HG03521 (cell line): ENCODE data around the gene PGGHG.

ENCODE experiments used
- ATAC-seq: cut with Tn5 transposase; IDR thresholded peaks from one replicate; pipeline ENCODE4 v1.9.1; 2021; ENCODE audit warnings: mild to moderate bottlenecking, moderate library complexity; ENCODE audit not compliant: unreplicated experiment

Gene PGGHG

GRCh38 chr11:288478-289397 lies at the start of gene PGGHG:
PGGHG (plus strand) TSS chr11:289126; CDS start chr11:289817, 691 bp downstream.
- ATAC-seq: no peak

GRCh38 chr11:240315-240714 lies 48.6 kb upstream of the PGGHG start:
- ATAC-seq: no peak

GRCh38 chr11:241634-242033 lies 47.3 kb upstream of the PGGHG start:
- no peak for ATAC-seq

- ATAC-seq: no peak
These were observed 44.5 kb upstream of the PGGHG start for GRCh38 chr11:244376-244775.

GRCh38 chr11:249062-249461 lies 39.9 kb upstream of the PGGHG start:
- ATAC-seq: no peak

GRCh38 chr11:250274-250673 lies 38.7 kb upstream of the PGGHG start:
- ATAC-seq: no peak

- ATAC-seq: no peak
These were observed 38.1 kb upstream of the PGGHG start for GRCh38 chr11:250740-251299.

GRCh38 chr11:251550-251949 lies 37.4 kb upstream of the PGGHG start:
- ATAC-seq: no peak

- ATAC-seq: no peak
These were observed 36.3 kb upstream of the PGGHG start for GRCh38 chr11:252666-253065.

GRCh38 chr11:253160-253885 lies 35.6 kb upstream of the PGGHG start:
- ATAC-seq: no peak

- no peak for ATAC-seq
These were observed 35.0 kb upstream of the PGGHG start for GRCh38 chr11:253886-254270.

- ATAC-seq: no peak
These were observed 33.8 kb upstream of the PGGHG start for GRCh38 chr11:255176-255575.

GRCh38 chr11:255816-256215 lies 33.1 kb upstream of the PGGHG start:
- no peak for ATAC-seq

- no peak for ATAC-seq
These were observed 31.8 kb upstream of the PGGHG start for GRCh38 chr11:256952-257737.

- ATAC-seq: no peak
These were observed 31.0 kb upstream of the PGGHG start for GRCh38 chr11:257766-258493.

- no peak for ATAC-seq
These were observed 29.5 kb upstream of the PGGHG start for GRCh38 chr11:259413-259812.

GRCh38 chr11:261624-262023 lies 27.3 kb upstream of the PGGHG start:
- ATAC-seq: no peak

GRCh38 chr11:266676-267439 lies 22.1 kb upstream of the PGGHG start:
- no peak for ATAC-seq

GRCh38 chr11:267491-267994 lies 21.4 kb upstream of the PGGHG start:
- no peak for ATAC-seq
